IMR-90 (cell line): ENCODE measurements around the gene R3HDM2. TPM values are rescaled to one million over a fixed set of nuclear protein-coding genes. Genes with fewer than 3 reads are reported as not detected.

ENCODE experiments used
- ATAC-seq: fragments of 200-7000 bp; cut with Tn5 transposase; 2 replicates; pipeline ENCODE4 v1.9.1; 2020; ENCODE audit warnings: low read depth, mild to moderate bottlenecking, moderate library complexity
- BruUV-seq: library from RNA; stranded (reverse); fragments of 400-500 nt; replicated peaks from 2 replicates; lab custom pipeline; 2021; lab: Mats Ljungman, UMichigan
- CTCF ChIA-PET: fragments of 300-600 bp; formaldehyde crosslinking; extraction: SDS; loops from one replicate; lab custom pipeline; 2021; ENCODE audit warnings: antibody characterized with exemption; lab: Yijun Ruan, JAX
- POLR2A ChIA-PET: fragments of 300-600 bp; sonication (Branson Sonifier 250); formaldehyde crosslinking; loops from one replicate; lab custom pipeline; 2022; ENCODE audit warnings: antibody characterized with exemption; ENCODE audit not compliant: unreplicated experiment; lab: Charles Lee
- DNase-seq: peaks from one replicate; pipeline ENCODE4 v3.0.0; 2013
- H2AFZ ChIP-seq: replicated peaks from 2 replicates; pipeline ENCODE3; 2013; ENCODE audit warnings: low read length, mild to moderate bottlenecking; ENCODE audit not compliant: poor library complexity
- H2AK5ac ChIP-seq: 2 replicates; pipeline ENCODE4 v1.6.1; 2013; ENCODE audit warnings: low read depth, low read length, inconsistent platforms
- H2AK9ac ChIP-seq: replicated peaks from 2 replicates; pipeline ENCODE3; 2013; ENCODE audit warnings: mild to moderate bottlenecking, low read depth, low read length, moderate library complexity; ENCODE audit not compliant: poor library complexity
- H2BK120ac ChIP-seq: 2 replicates; pipeline ENCODE4 v1.6.1; 2013; ENCODE audit warnings: low read depth, low read length, inconsistent platforms
- H2BK15ac ChIP-seq: 3 replicates; pipeline ENCODE4 v1.6.1; 2013; ENCODE audit warnings: low read depth, low read length, inconsistent platforms
- H2BK20ac ChIP-seq: 2 replicates; pipeline ENCODE4 v1.6.1; 2013; ENCODE audit warnings: low read depth, mild to moderate bottlenecking, inconsistent platforms, low read length, moderate library complexity
- H2BK5ac ChIP-seq: 2 replicates; pipeline ENCODE4 v1.6.1; 2013; ENCODE audit warnings: mild to moderate bottlenecking, low read depth, low read length, inconsistent platforms; ENCODE audit not compliant: poor library complexity, severe bottlenecking
- H3K14ac ChIP-seq: replicated peaks from 2 replicates; pipeline ENCODE4 v1.6.1; 2013; ENCODE audit warnings: low read depth, low read length, inconsistent platforms
- H3K18ac ChIP-seq: 2 replicates; pipeline ENCODE4 v1.6.1; 2013; ENCODE audit warnings: low read depth, low read length, control low read depth
- H3K23ac ChIP-seq: 2 replicates; pipeline ENCODE4 v1.6.1; 2013; ENCODE audit warnings: low read depth, low read length, inconsistent platforms
- H3K27ac ChIP-seq: 2 replicates; pipeline ENCODE4 v1.5.1; 2013; ENCODE audit warnings: mild to moderate bottlenecking, control low read depth, low read length; ENCODE audit not compliant: insufficient read depth
- H3K27me3 ChIP-seq: 2 replicates; pipeline ENCODE4 v1.6.1; 2013; ENCODE audit warnings: low read length; ENCODE audit not compliant: control insufficient read depth, insufficient read depth
- H3K36me3 ChIP-seq: 2 replicates; pipeline ENCODE4 v1.6.1; 2013; ENCODE audit warnings: low read length, mixed read lengths; ENCODE audit not compliant: control insufficient read depth, insufficient read depth
- H3K4ac ChIP-seq: 2 replicates; pipeline ENCODE4 v1.6.1; 2013; ENCODE audit warnings: low read depth, low read length, inconsistent platforms
- H3K4me1 ChIP-seq: 2 replicates; pipeline ENCODE4 v1.6.1; 2013; ENCODE audit warnings: low read length, mixed read lengths; ENCODE audit not compliant: control insufficient read depth, insufficient read depth
- H3K4me2 ChIP-seq: 2 replicates; pipeline ENCODE4 v1.6.1; 2013; ENCODE audit warnings: low read depth, mild to moderate bottlenecking, control low read depth, low read length, moderate library complexity
- H3K4me3 ChIP-seq: 2 replicates; pipeline ENCODE4 v1.5.1; 2013; ENCODE audit warnings: low read depth, mild to moderate bottlenecking, control low read depth, low read length, moderate library complexity; ENCODE audit not compliant: insufficient read depth
- H3K56ac ChIP-seq: 2 replicates; pipeline ENCODE4 v1.6.1; 2013; ENCODE audit warnings: low read length, inconsistent platforms; ENCODE audit not compliant: insufficient read depth; ENCODE audit errors: extremely low read depth
- H3K79me1 ChIP-seq, 2 experiments: 2 replicates each; pipeline ENCODE4 v1.6.1; 2013; ENCODE audit warnings: low read length in 2 of 2, inconsistent platforms in 1 of 2, low read depth in 1 of 2
- H3K9ac ChIP-seq: 2 replicates; pipeline ENCODE4 v1.6.1; 2013; ENCODE audit warnings: low read depth, low read length, control low read depth
- H3K9me1 ChIP-seq: 2 replicates; pipeline ENCODE4 v1.6.1; 2013; ENCODE audit warnings: low read length, inconsistent platforms; ENCODE audit not compliant: insufficient read depth
- H3K9me3 ChIP-seq: 2 replicates; pipeline ENCODE4 v1.6.1; 2013; ENCODE audit warnings: low read length; ENCODE audit not compliant: control insufficient read depth, insufficient read depth
- H4K20me1 ChIP-seq: 2 replicates; pipeline ENCODE4 v1.6.1; 2013; ENCODE audit warnings: low read length, inconsistent platforms; ENCODE audit not compliant: insufficient read depth
- H4K5ac ChIP-seq: 2 replicates; pipeline ENCODE4 v1.6.1; 2013; ENCODE audit warnings: mild to moderate bottlenecking, low read depth, low read length, control low read depth
- H4K8ac ChIP-seq, 2 experiments: 2 replicates each; pipeline ENCODE4 v1.6.1; 2013; ENCODE audit warnings: low read depth in 2 of 2, low read length in 2 of 2, control low read depth in 1 of 2, inconsistent platforms in 1 of 2
- H4K91ac ChIP-seq: 2 replicates; pipeline ENCODE4 v1.6.1; 2013; ENCODE audit warnings: low read depth, low read length, inconsistent platforms; ENCODE audit not compliant: insufficient read depth
- BHLHE40 ChIP-seq: fragments of 150-350 bp; IDR thresholded peaks from 2 replicates; pipeline ENCODE4 v1.6.1; 2016; ENCODE audit warnings: mild to moderate bottlenecking, low read depth, low read length
- CEBPB ChIP-seq: IDR thresholded peaks from 2 replicates; pipeline ENCODE4 v1.6.1; 2012; ENCODE audit warnings: low read depth, low read length, improper control_type of control experiment
- CTCF ChIP-seq: conservative IDR thresholded peaks from 2 replicates; pipeline ENCODE4 v1.5.1; 2012; ENCODE audit warnings: mild to moderate bottlenecking, low read depth, low read length, improper control_type of control experiment
- MAZ ChIP-seq: IDR thresholded peaks from 2 replicates; pipeline ENCODE4 v1.6.1; 2012; ENCODE audit warnings: low read depth, mild to moderate bottlenecking, low read length, improper control_type of control experiment, moderate library complexity, borderline replicate concordance
- POLR2A ChIP-seq: IDR thresholded peaks from 2 replicates; pipeline ENCODE4 v1.6.1; 2012; ENCODE audit warnings: mild to moderate bottlenecking, low read depth, low read length
- RFX5 ChIP-seq: IDR thresholded peaks from 2 replicates; pipeline ENCODE4 v1.8.0; 2012; ENCODE audit warnings: low read depth, mild to moderate bottlenecking, low read length, moderate library complexity
- WGBS, 2 experiments: methylation state at CpG; one replicate each; pipeline versions ENCODE4 v1.1.5 to v1.1.7; 2013; ENCODE audit warnings: missing lambda C conversion rate in 2 of 2; ENCODE audit not compliant: insufficient read length in 1 of 2; ENCODE audit errors: extremely low coverage in 2 of 2; 5-methylcytosine and 5-hydroxymethylcytosine counted together
- dilution Hi-C: fragments of 300-500 bp; cut with HindIII; formaldehyde crosslinking; loops from one replicate; pipeline ENCODE4 v1.14.3; 2018; ENCODE audit warnings: low sequenced_read_pairs; ENCODE audit not compliant: unreplicated experiment
- in situ Hi-C: fragments of 300-500 bp; cut with MboI; formaldehyde crosslinking; loops from 3 replicates; pipeline ENCODE4 v1.14.3; 2019; ENCODE audit warnings: low sequenced_read_pairs, inconsistent platforms, mixed read lengths
- intact Hi-C: fragments of 100-400 bp; cut with micrococcal nuclease; formaldehyde crosslinking; loops from 2 replicates; pipeline ENCODE4 v1.10.0; 2022
- polyA plus RNA-seq, 3 experiments: library from polyadenylated mRNA; depleted of rRNA; stranded (reverse); fragments of >200 nt; gene quantifications; 2 replicates each; pipeline ENCODE4 v1.2.3, GENCODE V29; 2012; ENCODE audit warnings: low replicate concordance in 1 of 3
- total RNA-seq: library from RNA; depleted of rRNA; stranded (reverse); fragments of >200 nt; gene quantifications from 2 replicates; pipeline ENCODE4 v1.2.3, GENCODE V29; 2012

The R3HDM2 gene
- total and polyA plus RNA-seq, 2 of the 4 experiments (the other 2 are of a cell fraction), result 7.5 to 28.4 TPM

GRCh38 chr12:57255916-57256315 lies 174.9 kb downstream of the R3HDM2 start:
- H3K14ac ChIP-seq, result no peak overlapping the region
- dilution Hi-C loops, result no loop called here
- no peak for ATAC-seq
- in situ Hi-C loops, result no loop called here
- H3K4me2 ChIP-seq, result no peak overlapping the region
- H3K4me3 ChIP-seq, result no peak overlapping the region
- no peak overlapping the region for H4K91ac ChIP-seq
- no peak overlapping the region for H2BK5ac ChIP-seq
- no peak for TF ChIP-seq BHLHE40
- TF ChIP-seq CTCF, result no peak
- no peak for TF ChIP-seq RFX5
- no peak for TF ChIP-seq POLR2A
- TF ChIP-seq CEBPB, result no peak
- no peak for TF ChIP-seq MAZ
- WGBS, 2 experiments, result 88% methylated on average over 2 of the region's 6 CpGs; no CpG with 5 or more reads in 1 of the 2 experiments
- H4K20me1 ChIP-seq, result no peaks in the 10 kb centered on the region
- POLR2A ChIA-PET, result no interaction called here
- no peak overlapping the region for H2BK20ac ChIP-seq
- H3K18ac ChIP-seq, result no peak overlapping the region
- H3K36me3 ChIP-seq, result peaks cover 31% of the 10 kb centered on the region
- H4K5ac ChIP-seq, result no peak overlapping the region
- H3K9me3 ChIP-seq, result no peaks in the 10 kb centered on the region
- no peak overlapping the region for H2BK120ac ChIP-seq
- H2BK15ac ChIP-seq, result no peak overlapping the region
- no peak overlapping the region for H3K4ac ChIP-seq
- BruUV-seq, result no TSS peak
- CTCF ChIA-PET, result no interaction called here
- no peak overlapping the region for H3K9ac ChIP-seq
- H3K9me1 ChIP-seq, result peaks cover 6% of the 10 kb centered on the region; the same call in 1 of the 2 replicates
- no peak overlapping the region for H3K56ac ChIP-seq
- intact Hi-C loops, result no loop called here
- no peak overlapping the region for H3K27ac ChIP-seq
- peaks cover 0 to 15% of the 10 kb centered on the region in 2 experiments; a peak in 1 of 4 replicates for H3K79me1 ChIP-seq
- H3K23ac ChIP-seq, result no peak overlapping the region
- no peaks in the 10 kb centered on the region for H3K27me3 ChIP-seq
- H4K8ac ChIP-seq, result no peak overlapping the region
- no peak overlapping the region for H2AK5ac ChIP-seq
- peaks cover 1% of the 10 kb centered on the region; the same call in 1 of the 2 replicates for H3K4me1 ChIP-seq
- no peak for DNase-seq
- H2AFZ ChIP-seq, result no peak overlapping the region
- no peak overlapping the region for H2AK9ac ChIP-seq
